Stomach (tissue), 9 donors: ENCODE measurements around the gene UPF1. TPM values are rescaled to one million over a fixed set of nuclear protein-coding genes. Genes with fewer than 3 reads are reported as not detected.

ENCODE experiments used
- DNase-seq, 2 donors: peaks; one replicate each; pipeline versions ENCODE4 v3.0.0 to v3.0.0-alpha.2; 2013 to 2019
- H3K27ac ChIP-seq, 5 donors: fragments of 200-600 bp in 4 of 5; sonication (generic) in 4 of 5; one replicate each; pipeline ENCODE4 v1.5.1; 2013 to 2019; ENCODE audit warnings: mild to moderate bottlenecking in 1 of 5, moderate library complexity in 1 of 5
- H3K27me3 ChIP-seq, 3 donors: fragments of 200-600 bp; sonication (generic); one replicate each; pipeline ENCODE4 v1.5.1; 2017 to 2019; ENCODE audit warnings: mixed run types in 1 of 3
- H3K36me3 ChIP-seq, 4 donors: fragments of 200-600 bp; sonication (generic); 1 replicate in 3 of 4; 2 replicates in 1 of 4; pipeline ENCODE4 v1.5.1; 2016 to 2019
- H3K4me1 ChIP-seq, 4 donors: fragments of 200-600 bp; sonication (generic); one replicate each; pipeline ENCODE4 v1.5.1; 2016 to 2019
- H3K4me3 ChIP-seq, 4 donors: fragments of 200-600 bp; sonication (generic) in 3 of 4; one replicate each; pipeline ENCODE4 v1.5.1; 2016 to 2019; ENCODE audit warnings: mild to moderate bottlenecking in 1 of 4
- H3K9me3 ChIP-seq, 4 donors: fragments of 200-600 bp; sonication (generic); one replicate each; pipeline ENCODE4 v1.5.1; 2016 to 2019
- CTCF ChIP-seq, 7 experiments: fragments of 450-650 bp in 4 of 7; fragments of 200-600 bp in 3 of 7; sonication (generic) in 3 of 7; IDR thresholded peaks; one replicate each; pipeline ENCODE4 v1.5.1; 2016 to 2019; ENCODE audit warnings: antibody characterized with exemption in 7 of 7, control low read depth in 2 of 7, mild to moderate bottlenecking in 1 of 7
- EP300 ChIP-seq: sonication (generic); formaldehyde crosslinking; IDR thresholded peaks from one replicate; pipeline ENCODE4 v1.6.1; 2017; ENCODE audit warnings: antibody characterized with exemption
- POLR2A ChIP-seq, 4 donors: fragments of 450-650 bp; IDR thresholded peaks; one replicate each; pipeline ENCODE4 v1.6.1; 2016; ENCODE audit warnings: antibody characterized with exemption in 4 of 4, control low read depth in 2 of 4, mild to moderate bottlenecking in 1 of 4, moderate library complexity in 1 of 4
- POLR2AphosphoS5 ChIP-seq, 3 donors: sonication (generic); formaldehyde crosslinking; IDR thresholded peaks; one replicate each; pipeline ENCODE4 v1.6.1; 2016; ENCODE audit warnings: antibody characterized with exemption in 3 of 3
- WGBS, 5 donors: extraction: QIAGEN DNeasy Blood & Tissue Kit in 3 of 5; methylation state at CpG; one replicate each; pipeline versions ENCODE4 v1.1.5 to v1.1.7; 2013 to 2018; 5-methylcytosine and 5-hydroxymethylcytosine counted together
- intact Hi-C: fragments of 100-400 bp; cut with DNase I; formaldehyde crosslinking; loops from one replicate; pipeline ENCODE4 v1.15.1; 2023; ENCODE audit warnings: low total_unique reads
- polyA plus RNA-seq, 3 donors: library from polyadenylated mRNA; stranded (reverse); fragments of 200-250 nt; gene quantifications; one replicate each; pipeline ENCODE4 v1.2.3, GENCODE V29; 2013
- total RNA-seq, 5 donors: library from RNA; depleted of rRNA; stranded (reverse); fragments of >200 nt; gene quantifications; one replicate each; pipeline versions ENCODE4 v1.1.0 to v1.2.3, GENCODE V29; 2014 to 2016
- donor health status: healthy with polysubstance abuse.
- donor health status: Bipolar disorder and iron deficiency.
- donor health status: healthy.

UPF1 gene
- total and polyA plus RNA-seq, 8 donors, result 26.3 to 111 (median 38.7) TPM

GRCh38 chr19:18908917-18909619, 77.3 kb downstream of the UPF1 start:
- H3K27me3 ChIP-seq, result no peaks in the 10 kb centered on the region
- no peak for DNase-seq
- H3K27ac ChIP-seq, result no peak overlapping the region
- 86 to 94% (median 88%) methylated on average over 9 to 17 of the region's 17 CpGs for WGBS, 5 donors
- H3K36me3 ChIP-seq, result peaks cover 64 to 98% (median 96%) of the 10 kb centered on the region in 4 donors
- intact Hi-C loops, result no loop called here
- H3K4me3 ChIP-seq, result no peak overlapping the region
- peaks cover 0 to 13% (median 2%) of the 10 kb centered on the region in 4 donors for H3K4me1 ChIP-seq
- TF ChIP-seq EP300 (no peak), POLR2AphosphoS5 (IDR thresholded peaks at IDR 0.05) (no peak), POLR2A (IDR thresholded peaks at IDR 0.05) (no peak), CTCF (IDR thresholded peaks at IDR 0.05) (no peak)
- no peaks in the 10 kb centered on the region for H3K9me3 ChIP-seq

GRCh38 chr19:18910010-18910409, 78.3 kb downstream of the UPF1 start:
- no peak overlapping the region for H3K4me3 ChIP-seq
- 83 to 91% (median 88%) methylated on average over 8 to 10 of the region's 10 CpGs for WGBS, 5 donors
- H3K9me3 ChIP-seq, result no peaks in the 10 kb centered on the region
- no peak overlapping the region for H3K27ac ChIP-seq
- no peak for DNase-seq
- no peaks in the 10 kb centered on the region for H3K27me3 ChIP-seq
- peaks cover 58 to 98% (median 96%) of the 10 kb centered on the region in 4 donors for H3K36me3 ChIP-seq
- TF ChIP-seq EP300 (no peak), CTCF (IDR thresholded peaks at IDR 0.05) (no peak), POLR2A (IDR thresholded peaks at IDR 0.05) (no peak), POLR2AphosphoS5 (IDR thresholded peaks at IDR 0.05) (no peak)
- peaks cover 0 to 19% (median 4%) of the 10 kb centered on the region in 4 donors for H3K4me1 ChIP-seq
- intact Hi-C loops, result no loop called here

DNA sequence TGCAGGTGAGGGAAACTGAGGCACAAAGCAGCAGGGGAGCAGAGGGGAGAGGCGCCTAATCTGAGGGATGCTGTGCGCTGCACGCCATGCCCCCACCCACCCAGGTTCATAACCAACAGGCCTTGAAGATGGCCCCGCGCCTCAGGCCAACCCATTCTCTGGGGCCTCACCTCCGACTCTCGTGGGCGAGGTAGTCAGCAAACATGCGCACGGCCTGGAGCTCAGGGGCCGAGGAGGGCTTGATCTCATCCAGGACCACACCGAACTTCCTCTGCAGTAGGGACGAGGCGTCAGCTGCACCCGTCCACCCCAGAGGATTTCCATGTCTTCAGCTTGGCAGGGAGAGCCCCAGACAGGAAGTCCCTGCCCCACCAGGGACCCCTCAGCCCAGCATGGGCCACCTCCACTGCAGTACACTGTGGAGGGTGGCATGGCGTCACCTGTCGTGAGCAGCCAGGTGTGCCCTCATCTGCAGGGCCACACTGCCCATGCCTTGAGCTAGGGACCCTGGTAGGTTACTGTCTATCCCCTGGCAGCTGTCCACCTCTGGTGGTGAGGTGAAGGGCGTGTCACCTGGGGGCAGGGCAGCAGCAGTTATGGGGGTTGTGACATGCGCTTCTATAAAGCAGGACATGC, 79.2 kb downstream of the UPF1 start:
- Histone ChIP-seq H3K9me3 (no peaks in the 10 kb centered on the region), H3K27me3 (no peaks in the 10 kb centered on the region), H3K27ac (no peak overlapping the region), H3K4me1 (peaks cover 0 to 28% (median 11%) of the 10 kb centered on the region in 4 donors), H3K4me3 (no peak overlapping the region), H3K36me3 (peaks cover 57 to 98% (median 96%) of the 10 kb centered on the region in 4 donors)
- WGBS, 5 donors, result 93 to 96% (median 95%) methylated on average over 18 to 19 of the region's 19 CpGs; no CpG with 5 or more reads in 1 of the 5 donors
- intact Hi-C loops, result no loop called here
- DNase-seq, result no peak
- TF ChIP-seq EP300 (no peak), POLR2AphosphoS5 (IDR thresholded peaks at IDR 0.05) (no peak), CTCF (IDR thresholded peaks at IDR 0.05) (no peak), POLR2A (IDR thresholded peaks at IDR 0.05) (no peak)

- Histone ChIP-seq H3K27ac (no peak overlapping the region), H3K4me3 (no peak overlapping the region), H3K9me3 (no peaks in the 10 kb centered on the region), H3K27me3 (no peaks in the 10 kb centered on the region), H3K4me1 (peaks cover 4 to 47% (median 28%) of the 10 kb centered on the region in 4 donors), H3K36me3 (peaks cover 45 to 88% (median 79%) of the 10 kb centered on the region in 4 donors)
- DNase-seq, result no peak
- 96 to 98% (median 97%) methylated on average over 14 of the region's 14 CpGs for WGBS, 5 donors
- TF ChIP-seq POLR2A (IDR thresholded peaks at IDR 0.05) (no peak), CTCF (IDR thresholded peaks at IDR 0.05) (no peak), POLR2AphosphoS5 (IDR thresholded peaks at IDR 0.05) (no peak), EP300 (no peak)
- intact Hi-C loops, result no loop called here
Observed at GRCh38 chr19:18912933-18913332, 81.2 kb downstream of the UPF1 start.
